ENCODE measurements around the gene KRR1.

DNA sequence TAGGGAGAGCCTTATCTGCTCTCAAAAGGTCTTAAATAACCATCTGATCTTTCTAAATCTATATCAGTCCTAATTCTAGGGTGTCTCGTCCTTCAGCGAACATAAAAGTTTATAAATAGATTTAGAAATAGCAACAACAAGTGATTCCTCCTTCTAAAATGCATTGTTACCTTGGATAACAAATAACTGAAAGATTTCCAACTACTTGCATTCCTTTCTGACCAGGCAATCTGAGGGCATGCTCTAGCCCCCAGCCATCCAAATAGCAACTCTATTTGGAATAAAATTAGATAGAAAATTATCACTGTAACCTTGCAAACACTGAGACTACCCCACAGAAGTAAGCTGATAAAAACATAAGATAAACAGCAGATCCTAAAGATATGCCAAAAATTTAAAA lies 21.8 kb upstream of the KRR1 start:
- TF ChIP-seq CTCF (IDR thresholded peaks at IDR 0.05) (no peak), POLR2A (IDR thresholded peaks at IDR 0.05) (no peak), EP300 (IDR thresholded peaks at IDR 0.05) (no peak)
